K562 (cell line): ENCODE data around the gene ESRRB. TPM values are rescaled to one million over a fixed set of nuclear protein-coding genes. Genes with fewer than 3 reads are reported as not detected.
A peak's percentile ranks its signal among the peaks of the same experiment; 100 is the strongest.

Experiments used
- ATAC-seq: fragments of 200-7000 bp; cut with Tn5 transposase; 3 replicates; pipeline ENCODE4 v1.9.1; 2020; ENCODE audit warnings: moderate library complexity
- BruUV-seq: library from RNA; stranded (reverse); fragments of 400-500 nt; replicated peaks from 2 replicates; lab custom pipeline; 2021; lab: Mats Ljungman, UMichigan
- CTCF ChIA-PET: fragments of 300-600 bp; formaldehyde crosslinking; extraction: SDS; loops from one replicate; lab custom pipeline; 2021; ENCODE audit warnings: low intra/inter-chr PET ratio; lab: Yijun Ruan, JAX
- POLR2A ChIA-PET: fragments of 300-600, 350-650 bp; sonication (Branson Sonifier 250); formaldehyde crosslinking; extraction: SDS; loops from one replicate; lab custom pipeline; 2021; ENCODE audit warnings: antibody characterized with exemption, inconsistent platforms; lab: Yijun Ruan, JAX
- DNase-seq, 4 experiments: peaks; one replicate each; pipeline versions ENCODE4 v3.0.0 to v3.0.0-alpha.2; 2011 to 2018; ENCODE audit warnings: low spot score in 3 of 4, mixed read lengths in 3 of 4; ENCODE audit errors: extremely low read depth in 1 of 4
- FAIRE-seq: peaks from 2 replicates; lab custom pipeline; 2011; peaks lifted over from hg19 to GRCh38; lab: Jason Lieb, UNC
- H2AFZ ChIP-seq: 2 replicates; pipeline ENCODE4 v1.6.0; 2011; ENCODE audit warnings: low read depth, low read length, control low read depth, inconsistent platforms
- H3K27ac ChIP-seq: fragments of 200-600 bp; 3 replicates; pipeline ENCODE4 v1.8.0; 2011; ENCODE audit warnings: low read depth, mild to moderate bottlenecking, control low read depth, inconsistent platforms, low read length, moderate library complexity, mixed read lengths; ENCODE audit errors: extremely low read depth
- H3K27me3 ChIP-seq, 2 experiments: fragments of 300-600 bp in 1 of 2; 2 replicates in 1 of 2; 3 replicates in 1 of 2; pipeline versions ENCODE4 v1.6.0 to v1.8.0; 2011; ENCODE audit warnings: inconsistent platforms in 2 of 2, low read length in 2 of 2, mild to moderate bottlenecking in 1 of 2, mixed read lengths in 1 of 2, moderate library complexity in 1 of 2; ENCODE audit not compliant: control insufficient read depth in 2 of 2, insufficient read depth in 2 of 2
- H3K36me3 ChIP-seq: fragments of 300-600 bp; 3 replicates; pipeline ENCODE4 v1.8.0; 2011; ENCODE audit warnings: mild to moderate bottlenecking, low read length, inconsistent platforms; ENCODE audit not compliant: control insufficient read depth, insufficient read depth
- H3K4me1 ChIP-seq, 2 experiments: fragments of 200-600 bp in 1 of 2; replicated peaks in 1 of 2; 2 replicates in 1 of 2; 3 replicates in 1 of 2; pipeline versions ENCODE4 v1.5.1 to v1.8.0; 2011; ENCODE audit warnings: inconsistent platforms in 2 of 2, low read length in 2 of 2, mild to moderate bottlenecking in 1 of 2, mixed read lengths in 1 of 2, moderate library complexity in 1 of 2; ENCODE audit not compliant: control insufficient read depth in 2 of 2, insufficient read depth in 2 of 2
- H3K4me2 ChIP-seq: 2 replicates; pipeline ENCODE4 v1.6.1; 2011; ENCODE audit warnings: low read length, control low read depth, inconsistent platforms, mixed read lengths; ENCODE audit not compliant: insufficient read depth
- H3K4me3 ChIP-seq: fragments of 200-600 bp; sonication (generic), shearing (Covaris generic); 2 replicates; pipeline ENCODE4 v1.5.1; 2016; ENCODE audit warnings: control low read depth, inconsistent platforms
- H3K79me2 ChIP-seq: fragments of 200-600 bp; 3 replicates; pipeline ENCODE4 v1.8.0; 2011; ENCODE audit warnings: low read length, inconsistent platforms; ENCODE audit not compliant: control insufficient read depth, insufficient read depth
- H3K9ac ChIP-seq, 2 experiments: 2 replicates each; pipeline versions ENCODE4 v1.6.0 to v1.6.1; 2011; ENCODE audit warnings: low read depth in 2 of 2, low read length in 2 of 2, control low read depth in 1 of 2, inconsistent platforms in 1 of 2, mild to moderate bottlenecking in 1 of 2, mixed read lengths in 1 of 2; ENCODE audit not compliant: insufficient read depth in 1 of 2
- H3K9me1 ChIP-seq: one replicate; pipeline ENCODE4 v1.6.0; 2011; ENCODE audit warnings: inconsistent platforms, mild to moderate bottlenecking, low read length, moderate library complexity; ENCODE audit not compliant: control insufficient read depth, insufficient read depth
- H3K9me3 ChIP-seq: replicated peaks from 2 replicates; pipeline ENCODE4 v1.5.1; 2011; ENCODE audit warnings: low read depth, low read length, inconsistent platforms; ENCODE audit not compliant: control insufficient read depth, insufficient read depth
- H4K20me1 ChIP-seq: replicated peaks from 2 replicates; pipeline ENCODE4 v1.6.1; 2011; ENCODE audit warnings: low read length, inconsistent platforms, mixed read lengths; ENCODE audit not compliant: control insufficient read depth, insufficient read depth
- ARNT ChIP-seq, 2 experiments: fragments of 450-650 bp; IDR thresholded peaks; 2 replicates each; pipeline ENCODE4 v1.6.1; 2016; ENCODE audit warnings: mild to moderate bottlenecking in 1 of 2
- BRCA1 ChIP-seq, 2 experiments: fragments of 450-650 bp in 1 of 2; sonication (generic) in 1 of 2; formaldehyde crosslinking in 1 of 2; IDR thresholded peaks; 2 replicates each; pipeline versions ENCODE4 v1.5.0 to v1.6.1; 2017 to 2020; ENCODE audit warnings: mild to moderate bottlenecking in 1 of 2, missing genetic modification reagents in 1 of 2
- KLF6 ChIP-seq: fragments of 250-450 bp; sonication (Bioruptor Pico); IDR thresholded peaks from 2 replicates; pipeline ENCODE4 v1.4.0; 2020; ENCODE audit warnings: mild to moderate bottlenecking, moderate library complexity, borderline replicate concordance
- LCOR ChIP-seq: sonication (generic); formaldehyde crosslinking; IDR thresholded peaks from 2 replicates; pipeline ENCODE4 v1.8.0; 2022; ENCODE audit warnings: mild to moderate bottlenecking, missing genetic modification reagents
- NCOR1 ChIP-seq: fragments of 450-650 bp; IDR thresholded peaks from 2 replicates; pipeline ENCODE4 v1.6.1; 2016; ENCODE audit warnings: mild to moderate bottlenecking, moderate library complexity
- NFATC3 ChIP-seq: fragments of 450-650 bp; IDR thresholded peaks from 2 replicates; pipeline ENCODE4 v1.6.1; 2017; ENCODE audit warnings: mild to moderate bottlenecking
- PURB ChIP-seq: sonication (generic); formaldehyde crosslinking; IDR thresholded peaks from 2 replicates; pipeline ENCODE4 v1.9.0; 2021; ENCODE audit warnings: low read depth, mild to moderate bottlenecking, missing genetic modification reagents
- RAD21 ChIP-seq, 2 experiments: fragments of 250-450 bp in 1 of 2; fragments of 450-650 bp in 1 of 2; sonication (Bioruptor Pico) in 1 of 2; formaldehyde crosslinking in 1 of 2; IDR thresholded peaks in 1 of 2; conservative IDR thresholded peaks in 1 of 2; 2 replicates each; pipeline versions ENCODE4 v1.4.0 to v1.8.0; 2020 to 2022; ENCODE audit warnings: mild to moderate bottlenecking in 2 of 2, moderate library complexity in 1 of 2
- TCFL5 ChIP-seq: fragments of 250-450 bp; sonication (Bioruptor Pico); conservative IDR thresholded peaks from 2 replicates; pipeline ENCODE4 v1.6.1; 2021; ENCODE audit warnings: mild to moderate bottlenecking, moderate library complexity, matching md5 sums
- ZNF263 ChIP-seq: sonication (generic); formaldehyde crosslinking; IDR thresholded peaks from 2 replicates; pipeline ENCODE4 v1.8.0; 2022; ENCODE audit warnings: mild to moderate bottlenecking, missing genetic modification reagents, borderline replicate concordance
- ZNF311 ChIP-seq: fragments of 250-450 bp; sonication (Bioruptor Pico); IDR thresholded peaks from 2 replicates; pipeline ENCODE4 v1.4.0; 2020; ENCODE audit warnings: mild to moderate bottlenecking, moderate library complexity
- ZNF395 ChIP-seq: fragments of 200-800 bp; sonication (Bioruptor generic); IDR thresholded peaks from 2 replicates; pipeline ENCODE4 v1.6.1; 2017; ENCODE audit warnings: missing genetic modification characterization, missing compliant biosample characterization
- WGBS: fragments of 100-300 bp; shearing (Covaris generic); methylation state at CpG from one replicate; pipeline ENCODE4 v1.1.6; 2016; ENCODE audit warnings: low coverage, mixed read lengths; ENCODE audit not compliant: insufficient coverage; ENCODE audit errors: missing lambda C conversion rate; 5-methylcytosine and 5-hydroxymethylcytosine counted together
- in situ Hi-C: fragments of 300-500 bp; cut with MboI; formaldehyde crosslinking; loops from 4 replicates; pipeline ENCODE4 v1.15.0; 2018; ENCODE audit warnings: inconsistent platforms, mixed read lengths
- intact Hi-C: fragments of 100-400 bp; cut with micrococcal nuclease; formaldehyde crosslinking; loops from 2 replicates; pipeline ENCODE4 v1.14.2; 2022
- polyA plus RNA-seq, 8 experiments: library from polyadenylated mRNA; depleted of rRNA in 4 of 8; stranded (reverse) in 5 of 8; unstranded in 3 of 8; fragments of >200 nt; fragmentation: Nextera tagmentation in 2 of 8; fragmentation: Illumina TruSeq in 1 of 8; extraction: Ambion mirVana in 2 of 8; extraction: Trizol in 1 of 8; gene quantifications; 2 replicates each; pipeline versions ENCODE4 v1.2.1 to v1.2.3, GENCODE V29; 2011 to 2014; ENCODE audit warnings: inconsistent platforms in 1 of 8, missing spikeins in 1 of 8
- total RNA-seq, 7 experiments: library from RNA; depleted of rRNA in 6 of 7; stranded (reverse); fragments of >200 nt in 6 of 7; fragmentation: Illumina TruSeq in 2 of 7; extraction: Trizol in 2 of 7; gene quantifications; 2 replicates each; pipeline versions ENCODE4 v1.2.1 to v1.2.3, GENCODE V29; 2011 to 2021; ENCODE audit warnings: low replicate concordance in 1 of 7
- TF ChIP-seq, protein P1 (sequence below): fragments of 450-650 bp; IDR thresholded peaks from 2 replicates; pipeline ENCODE4 v1.6.1; 2016; ENCODE audit warnings: low read depth, mild to moderate bottlenecking, moderate library complexity

Gene ESRRB
- total and polyA plus RNA-seq, 9 of the 15 experiments (the other 6 are each of a cell fraction or from before 2014, with no cell fraction given) = 3.2 to 24.7 (median 14.5) TPM

DNA sequence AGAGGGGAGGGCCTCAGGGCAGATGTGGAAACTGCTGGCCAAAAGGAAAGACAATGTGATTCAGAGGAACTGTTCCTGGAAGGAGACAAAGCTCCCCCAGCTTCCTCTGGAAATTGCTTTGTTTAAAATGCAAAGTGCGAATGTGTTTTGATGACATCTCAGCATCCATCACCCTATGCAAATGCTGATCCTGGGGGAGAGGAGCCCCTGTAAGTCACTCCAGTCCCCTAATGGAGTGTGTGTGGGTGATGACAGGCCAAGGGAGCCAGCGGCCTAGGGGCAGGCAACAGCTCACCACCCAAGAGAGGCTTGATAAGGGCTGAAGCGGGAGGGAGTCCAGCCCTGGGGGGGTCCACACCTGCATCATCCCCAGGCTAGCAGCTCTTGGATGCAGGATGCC is 134.2 kb downstream of the ESRRB start:
- in situ Hi-C loops (no loop called here), intact Hi-C loops (loop anchor here (5.0 kb wide), 1 partner anchor 37 kb away; no protein-coding TSS in a partner anchor)
- H3K9ac ChIP-seq = no peak overlapping the region
- no peak for TF ChIP-seq KLF6 (CRISPR knock-in tag)
- no peak for TF ChIP-seq NCOR1
- H3K27ac ChIP-seq = no peak overlapping the region
- H3K4me3 ChIP-seq = no peak overlapping the region
- ChIA-PET POLR2A (no interaction called here), CTCF (no interaction called here)
- H3K27me3 ChIP-seq = peaks cover 3 to 44% of the 10 kb centered on the region in 2 experiments; a peak in 3 of 5 replicates
- no peaks in the 10 kb centered on the region for H3K9me3 ChIP-seq
- FAIRE-seq (no peak), DNase-seq (no peak), ATAC-seq (no peak)
- BruUV-seq = no TSS peak
- 0 out of 2 replicates have a peak, but pooled peaks cover 4% of the 10 kb centered on the region for H4K20me1 ChIP-seq
- H3K4me2 ChIP-seq = no peak overlapping the region
- H2AFZ ChIP-seq = no peak overlapping the region
- no peaks in the 10 kb centered on the region for H3K4me1 ChIP-seq
- no peaks in the 10 kb centered on the region for H3K79me2 ChIP-seq
- WGBS = 0% methylated on average over 3 of the region's 3 CpGs
- no peaks in the 10 kb centered on the region for H3K9me1 ChIP-seq
- no peaks in the 10 kb centered on the region for H3K36me3 ChIP-seq

DNA sequence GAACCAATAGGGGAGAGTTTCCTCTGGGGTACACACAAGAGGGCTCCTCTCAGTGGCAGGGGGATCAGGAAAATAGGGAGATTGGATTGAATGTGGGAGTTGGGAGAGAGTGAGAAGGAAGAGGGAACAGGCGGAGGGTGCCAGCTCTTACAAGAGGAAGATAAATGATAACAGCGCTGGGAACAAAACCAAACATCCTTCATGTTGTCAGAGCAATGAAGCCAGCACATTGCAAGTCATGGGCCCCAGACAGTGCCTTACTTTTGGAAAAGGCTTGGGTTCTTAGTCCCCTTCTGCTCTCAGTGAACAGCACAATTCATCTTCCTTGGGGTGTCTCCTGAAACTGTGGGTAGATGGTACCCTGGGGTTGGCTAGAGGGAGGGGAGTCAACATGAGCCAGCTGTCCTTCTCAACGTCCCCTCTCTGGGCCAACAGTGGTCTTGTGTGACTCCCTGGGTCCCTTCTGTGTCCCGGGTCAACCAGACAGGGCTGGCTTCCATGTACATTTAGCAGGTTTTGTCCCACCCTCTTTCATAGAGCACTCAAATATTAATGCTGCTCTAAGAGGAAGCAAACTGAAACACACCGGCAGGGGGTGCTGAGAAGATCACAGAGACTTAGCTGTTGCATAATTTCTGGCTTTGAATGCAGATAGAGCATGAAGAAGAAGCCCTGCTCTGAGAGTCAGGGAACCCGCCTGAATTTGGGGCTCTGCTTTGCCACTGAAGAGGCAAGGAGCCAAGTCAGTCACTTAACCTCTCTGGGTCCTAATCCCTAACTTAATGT is 138.5 kb downstream of the ESRRB start:
- no peaks in the 10 kb centered on the region for H3K36me3 ChIP-seq
- DNase-seq (peak; percentile 40 to 45 (median 43)), ATAC-seq (peak; percentile 80), FAIRE-seq (no peak)
- no peaks in the 10 kb centered on the region for H4K20me1 ChIP-seq
- H3K9me3 ChIP-seq = no peaks in the 10 kb centered on the region
- no peaks in the 10 kb centered on the region for H3K9me1 ChIP-seq
- no peak overlapping the region for H3K27ac ChIP-seq
- intact Hi-C loops = loop anchor here (1.0 to 5.0 kb wide), 2 partner anchors 33 to 133 kb away; no protein-coding TSS in a partner anchor
- no TSS peak for BruUV-seq
- WGBS = 0% methylated on average over 5 of the region's 6 CpGs
- in situ Hi-C loops = no loop called here
- POLR2A ChIA-PET = interaction anchor here (0.5 to 0.6 kb wide), 2 partner anchors 61 to 639 kb away, joined by 3 read pairs; no protein-coding TSS in a partner anchor
- H3K4me1 ChIP-seq = no peaks in the 10 kb centered on the region
- CTCF ChIA-PET = no interaction called here
- H3K27me3 ChIP-seq = peaks cover 5 to 42% of the 10 kb centered on the region in 2 experiments; a peak in 3 of 5 replicates
- no peak overlapping the region for H3K9ac ChIP-seq
- H2AFZ ChIP-seq = no peak overlapping the region
- H3K4me3 ChIP-seq = no peak overlapping the region
- H3K79me2 ChIP-seq = no peaks in the 10 kb centered on the region
- no peak overlapping the region for H3K4me2 ChIP-seq
- no peak for TF ChIP-seq PURB (CRISPR knock-in tag)
- no peak for TF ChIP-seq ARNT (IDR thresholded peaks at IDR 0.05)
- no peak for TF ChIP-seq ZNF263 (CRISPR knock-in tag)
- no peak for TF ChIP-seq BRCA1 (IDR thresholded peaks at IDR 0.05)
- TF ChIP-seq BRCA1 (CRISPR knock-in tag; IDR thresholded peaks at IDR 0.05) = no peak
- no peak for TF ChIP-seq ZNF311
- TF ChIP-seq ZNF395 (CRISPR knock-in tag) = no peak
- TF ChIP-seq, protein P1, sequence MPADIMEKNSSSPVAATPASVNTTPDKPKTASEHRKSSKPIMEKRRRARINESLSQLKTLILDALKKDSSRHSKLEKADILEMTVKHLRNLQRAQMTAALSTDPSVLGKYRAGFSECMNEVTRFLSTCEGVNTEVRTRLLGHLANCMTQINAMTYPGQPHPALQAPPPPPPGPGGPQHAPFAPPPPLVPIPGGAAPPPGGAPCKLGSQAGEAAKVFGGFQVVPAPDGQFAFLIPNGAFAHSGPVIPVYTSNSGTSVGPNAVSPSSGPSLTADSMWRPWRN = no peak
- TF ChIP-seq NFATC3 = no peak
- no peak for TF ChIP-seq TCFL5
- TF ChIP-seq LCOR (CRISPR knock-in tag) = no peak
- peak in 1 of 2 experiments; percentile 37; a peak in 2 of 4 replicates for TF ChIP-seq RAD21 (CRISPR knock-in tag; conservative IDR thresholded peaks at IDR 0.05 in 1 of 2, IDR thresholded peaks at IDR 0.05 in 1 of 2)
